Placental epithelial cell (primary cell): ENCODE data around the gene WNT2B. TPM values are rescaled to one million over a fixed set of nuclear protein-coding genes. Genes with fewer than 3 reads are reported as not detected.

Experiments
- total RNA-seq: library from RNA; depleted of rRNA; stranded (reverse); fragments of >200 nt; gene quantifications from 2 replicates; pipeline ENCODE4 v1.2.3, GENCODE V29; 2012

Gene WNT2B
- 3.6 and 5.5 TPM in 2 replicates for total RNA-seq

GRCh38 chr1:112508278-112509004 is at the start of gene WNT2B:
WNT2B (plus strand) TSS chr1:112508965; CDS start chr1:112509263, 298 bp downstream.

Other genes starting within 250 kb of the WNT2B start
- gene CTTNBP2NL, start 112.8 kb upstream of the WNT2B start, total RNA-seq = 13.3 and 21.3 TPM in 2 replicates
- 8.9 and 14.5 TPM in 2 replicates for gene ST7L, start 110.2 kb downstream of the WNT2B start, total RNA-seq
- 185 and 246 TPM in 2 replicates for gene CAPZA1, start 110.9 kb downstream of the WNT2B start, total RNA-seq
- 77.6 and 125 TPM in 2 replicates for gene MOV10, start 165.7 kb downstream of the WNT2B start, total RNA-seq
- 882 and 1,206 TPM in 2 replicates for gene RHOC, start 198.2 kb downstream of the WNT2B start, total RNA-seq
- gene PPM1J, start 206.4 kb downstream of the WNT2B start, total RNA-seq = 5.2 and 6.3 TPM in 2 replicates